Neural cell (in vitro differentiated cells): ENCODE measurements around the gene WFIKKN1. TPM values are rescaled to one million over a fixed set of nuclear protein-coding genes. Genes with fewer than 3 reads are reported as not detected.

Experiments
- H2AFZ ChIP-seq: fragments of 200-600, 300-800 bp; sonication (generic), shearing (Covaris generic); 2 replicates; pipeline ENCODE4 v1.6.0; 2014; ENCODE audit warnings: low read depth, mild to moderate bottlenecking, antibody characterized with exemption, low read length, moderate library complexity
- H3F3A ChIP-seq: fragments of 200-600 bp; shearing (Covaris generic); 2 replicates; pipeline ENCODE4 v1.6.1; 2016; ENCODE audit warnings: mild to moderate bottlenecking, moderate library complexity, mixed read lengths, antibody characterized with exemption, low read length; ENCODE audit not compliant: insufficient read depth, poor library complexity, severe bottlenecking
- H3K27ac ChIP-seq: fragments of 200-600, 300-800 bp; sonication (generic), shearing (Covaris generic); 2 replicates; pipeline ENCODE4 v1.5.1; 2014; ENCODE audit warnings: mild to moderate bottlenecking, low read length, moderate library complexity
- H3K27me3 ChIP-seq: fragments of 300-800, 200-600 bp; sonication (generic), shearing (Covaris generic); 2 replicates; pipeline ENCODE4 v1.6.0; 2014; ENCODE audit warnings: mild to moderate bottlenecking, low read depth, low read length, moderate library complexity; ENCODE audit not compliant: insufficient read depth
- H3K36me3 ChIP-seq: fragments of 300-800, 200-600 bp; sonication (generic), shearing (Covaris generic); 2 replicates; pipeline ENCODE4 v1.5.1; 2014; ENCODE audit warnings: mild to moderate bottlenecking, antibody characterized with exemption, low read length, moderate library complexity; ENCODE audit not compliant: insufficient read depth
- H3K4me2 ChIP-seq: fragments of 300-800, 200-600 bp; sonication (generic), shearing (Covaris generic); 2 replicates; pipeline ENCODE4 v1.6.0; 2014; ENCODE audit warnings: mild to moderate bottlenecking, low read length
- H3K4me3 ChIP-seq: fragments of 300-800, 200-600 bp; sonication (generic), shearing (Covaris generic); 2 replicates; pipeline ENCODE4 v1.5.1; 2014; ENCODE audit warnings: mild to moderate bottlenecking, low read length, moderate library complexity
- H3K79me2 ChIP-seq: fragments of 200-600 bp; shearing (Covaris generic); replicated peaks from 2 replicates; pipeline ENCODE4 v1.6.0; 2014; ENCODE audit warnings: mild to moderate bottlenecking, low read length, moderate library complexity; ENCODE audit not compliant: insufficient read depth
- H3K9ac ChIP-seq: fragments of 300-800, 200-600 bp; sonication (generic), shearing (Covaris generic); 2 replicates; pipeline ENCODE4 v1.6.1; 2016; ENCODE audit warnings: mild to moderate bottlenecking, low read length, mixed read lengths
- H3K9me2 ChIP-seq: fragments of 200-600 bp; shearing (Covaris generic); 2 replicates; pipeline ENCODE4 v1.6.1; 2016; ENCODE audit warnings: mild to moderate bottlenecking, low read length, mixed read lengths; ENCODE audit not compliant: insufficient read depth
- H3K9me3 ChIP-seq: fragments of 200-600, 300-800 bp; sonication (generic), shearing (Covaris generic); 2 replicates; pipeline ENCODE4 v1.6.1; 2016; ENCODE audit warnings: mild to moderate bottlenecking, mixed run types, low read length, moderate library complexity, mixed read lengths
- H4K20me1 ChIP-seq: fragments of 200-600 bp; shearing (Covaris generic); 2 replicates; pipeline ENCODE4 v1.6.1; 2016; ENCODE audit warnings: mild to moderate bottlenecking, mixed run types; ENCODE audit not compliant: insufficient read depth
- CTCF ChIP-seq: fragments of 450-650 bp; IDR thresholded peaks from 2 replicates; pipeline ENCODE4 v1.5.1; 2014; ENCODE audit warnings: antibody characterized with exemption, mild to moderate bottlenecking, moderate library complexity; ENCODE audit not compliant: poor library complexity, severe bottlenecking
- EP300 ChIP-seq: fragments of 450-650 bp; conservative IDR thresholded peaks from 2 replicates; pipeline ENCODE4 v1.6.1; 2014; ENCODE audit warnings: antibody characterized with exemption, mild to moderate bottlenecking, moderate library complexity; ENCODE audit not compliant: poor library complexity, severe bottlenecking
- EZH2 ChIP-seq: fragments of 200-600, 300-800 bp; shearing (Covaris generic), sonication (generic); IDR thresholded peaks from 2 replicates; pipeline ENCODE4 v1.6.1; 2014; ENCODE audit warnings: antibody characterized with exemption, low read length, borderline replicate concordance, mild to moderate bottlenecking; ENCODE audit not compliant: insufficient read depth, poor library complexity, severe bottlenecking
- MXI1 ChIP-seq: fragments of 450-650 bp; conservative IDR thresholded peaks from 2 replicates; pipeline ENCODE4 v1.6.1; 2014; ENCODE audit warnings: antibody characterized with exemption, mild to moderate bottlenecking; ENCODE audit not compliant: poor library complexity, severe bottlenecking
- POLR2AphosphoS5 ChIP-seq: IDR thresholded peaks from 2 replicates; pipeline ENCODE4 v1.6.1; 2012
- RAD21 ChIP-seq: fragments of 450-650 bp; conservative IDR thresholded peaks from 2 replicates; pipeline ENCODE4 v1.6.1; 2014; ENCODE audit warnings: antibody characterized with exemption, mild to moderate bottlenecking, moderate library complexity
- REST ChIP-seq: IDR thresholded peaks from 2 replicates; pipeline ENCODE4 v1.6.1; 2012; ENCODE audit warnings: borderline replicate concordance
- SMC3 ChIP-seq: fragments of 450-650 bp; conservative IDR thresholded peaks from 2 replicates; pipeline ENCODE4 v1.6.1; 2014; ENCODE audit warnings: antibody characterized with exemption, mild to moderate bottlenecking, moderate library complexity; ENCODE audit not compliant: poor library complexity
- TAF1 ChIP-seq: IDR thresholded peaks from 2 replicates; pipeline ENCODE4 v1.6.1; 2012; ENCODE audit warnings: low read depth
- polyA plus RNA-seq: library from polyadenylated mRNA; depleted of rRNA; stranded (reverse); fragments of >200 nt; gene quantifications from 2 replicates; pipeline ENCODE4 v1.2.3, GENCODE V29; 2014

Gene WFIKKN1
- polyA plus RNA-seq, 1 donor from 2014 or later: 0.43 TPM

GRCh38 chr16:634996-635395 is 4.2 kb downstream of the WFIKKN1 start:
- no peak overlapping the region for H2AFZ ChIP-seq
- no peaks in the 10 kb centered on the region for H3K79me2 ChIP-seq
- no peak overlapping the region for H3K4me2 ChIP-seq
- no peak overlapping the region for H3K9ac ChIP-seq
- H3K9me3 ChIP-seq: no peaks in the 10 kb centered on the region
- H3F3A ChIP-seq: no peaks in the 10 kb centered on the region
- no peaks in the 10 kb centered on the region for H3K36me3 ChIP-seq
- no peak overlapping the region for H3K27ac ChIP-seq
- H3K27me3 ChIP-seq: no peaks in the 10 kb centered on the region
- H4K20me1 ChIP-seq: no peaks in the 10 kb centered on the region
- no peaks in the 10 kb centered on the region for H3K9me2 ChIP-seq
- TF ChIP-seq REST: no peak
- peak overlapping the region; percentile 94 for H3K4me3 ChIP-seq

- Histone ChIP-seq H2AFZ (no peak overlapping the region), H3K9ac (peak overlapping the region; percentile 87), H3K9me2 (no peaks in the 10 kb centered on the region), H3K79me2 (no peaks in the 10 kb centered on the region), H3K4me3 (peak overlapping the region; percentile 94), H3K4me2 (no peak overlapping the region), H3K9me3 (no peaks in the 10 kb centered on the region), H3K36me3 (no peaks in the 10 kb centered on the region), H4K20me1 (no peaks in the 10 kb centered on the region), H3K27ac (peak overlapping the region; percentile 93), H3K27me3 (no peaks in the 10 kb centered on the region), H3F3A (no peaks in the 10 kb centered on the region)
- TF ChIP-seq RAD21 (no peak), TAF1 (no peak), EZH2 (no peak), EP300 (no peak), SMC3 (no peak), POLR2AphosphoS5 (no peak)
These were observed 4.9 kb downstream of the WFIKKN1 start for GRCh38 chr16:635573-636205.

- Histone ChIP-seq H3K27ac (peak within 1 kb of the TSS; percentile 93), H3K9me3 (no peaks in the 10 kb centered on the region), H2AFZ (no peak within 1 kb of the TSS), H4K20me1 (no peaks in the 10 kb centered on the region), H3K27me3 (no peaks in the 10 kb centered on the region), H3K9ac (peak within 1 kb of the TSS; percentile 87), H3K9me2 (no peaks in the 10 kb centered on the region), H3K36me3 (no peaks in the 10 kb centered on the region), H3K4me2 (peak within 1 kb of the TSS; percentile 58), H3K79me2 (no peaks in the 10 kb centered on the region), H3F3A (no peaks in the 10 kb centered on the region), H3K4me3 (peak within 1 kb of the TSS; percentile 94)
- TF ChIP-seq EZH2: no peak
- peak; percentile 98 for TF ChIP-seq MXI1
- TF ChIP-seq TAF1: no peak
- peak; percentile 58 for TF ChIP-seq POLR2AphosphoS5
- TF ChIP-seq EP300: peak; percentile 28
- peak; percentile 54 for TF ChIP-seq CTCF
- peak; percentile 53 for TF ChIP-seq RAD21
- peak; percentile 40 for TF ChIP-seq REST
- TF ChIP-seq SMC3: no peak
These were observed 5.7 kb downstream of the WFIKKN1 start, which contains the start of gene METTL26 for GRCh38 chr16:636206-637080. Gene METTL26, minus strand, starts transcription at chr16:636305. Its CDS starts 15 bp downstream, at chr16:636290.
